ENCODE measurements around the gene SKAP2. TPM values are rescaled to one million over a fixed set of nuclear protein-coding genes. Genes with fewer than 3 reads are reported as not detected.

Gene SKAP2
- polyA plus RNA-seq, 1 of the 3 experiments (the other 2 are of a cell fraction), result 0.69 TPM

GRCh38 chr7:26659121-26659520 is 205.3 kb downstream of the SKAP2 start:
- TF ChIP-seq NFIC (IDR thresholded peaks at IDR 0.05; ENCODE audit: borderline replicate concordance) (no peak), USF2 (IDR thresholded peaks at IDR 0.05; ENCODE audit: borderline replicate concordance, low read depth, low read length) (no peak), CHD2 (IDR thresholded peaks at IDR 0.05; ENCODE audit: low read length, partially characterized antibody) (no peak), MAX (IDR thresholded peaks at IDR 0.05; ENCODE audit: low read depth) (no peak), REST (IDR thresholded peaks at IDR 0.05; ENCODE audit: low read depth, low read length) (no peak), IRF3 (IDR thresholded peaks at IDR 0.05; ENCODE audit: low read depth, low read length) (no peak), FOXJ3 (CRISPR knock-in tag; IDR thresholded peaks at IDR 0.05) (no peak), TCF12 (IDR thresholded peaks at IDR 0.05) (no peak), EZH2phosphoT487 (IDR thresholded peaks at IDR 0.05; ENCODE audit: borderline replicate concordance, low read depth) (no peak), RFX5 (IDR thresholded peaks at IDR 0.05; ENCODE audit: low read length) (no peak), FOSL2 (IDR thresholded peaks at IDR 0.05; ENCODE audit: borderline replicate concordance, low read depth) (no peak), FOXM1 (IDR thresholded peaks at IDR 0.05; ENCODE audit: low read depth) (no peak), NRF1 (IDR thresholded peaks at IDR 0.05; ENCODE audit: low read depth, low read length) (no peak), GATA2 (CRISPR knock-in tag; IDR thresholded peaks at IDR 0.05) (no peak), TEAD4 (IDR thresholded peaks at IDR 0.05; ENCODE audit: borderline replicate concordance, insufficient read depth) (no peak), RAD21 (IDR thresholded peaks at IDR 0.05; ENCODE audit: low read length) (no peak), ELF1 (IDR thresholded peaks at IDR 0.05) (no peak)
- Histone ChIP-seq H3K4me3 (ENCODE audit: low read depth in 2 of 2, low read length in 1 of 2) (no peak overlapping the region), H2AFZ (ENCODE audit: low read depth) (no peak overlapping the region), H3K9me2 (no peaks in the 10 kb centered on the region), H4K20me1 (ENCODE audit: insufficient read depth) (no peaks in the 10 kb centered on the region), H3K4me2 (no peak overlapping the region), H3K9ac (no peak overlapping the region), H3K9me3 (no peaks in the 10 kb centered on the region), H3K27me3 (ENCODE audit: insufficient read depth) (no peaks in the 10 kb centered on the region; the same call in 1 of the 2 replicates), H3K4me1 (ENCODE audit: control insufficient read depth in 1 of 2, insufficient read depth in 2 of 2, low read depth in 1 of 2, low read length in 1 of 2) (peaks cover 0 to 2% of the 10 kb centered on the region in 2 experiments; a peak in 1 of 4 replicates), H3K27ac (ENCODE audit: low read depth in 2 of 2, low read length in 1 of 2) (no peak overlapping the region), H3F3A (replicated peaks; ENCODE audit: insufficient read depth) (no peaks in the 10 kb centered on the region), H3K36me3 (replicated peaks in 1 of 2; ENCODE audit: control insufficient read depth in 1 of 2, insufficient read depth in 2 of 2, low read length in 1 of 2) (no peaks in the 10 kb centered on the region), H3K79me2 (ENCODE audit: insufficient read depth) (no peaks in the 10 kb centered on the region)
- ChIA-PET CTCF (interaction anchor here (0.7 to 16.0 kb wide), 10 partner anchors 7 to 767 kb away, joined by 3 to 716 read pairs (median 9); no protein-coding TSS in a partner anchor), POLR2A (no interaction called here)
- 43% methylated on average over 3 of the region's 3 CpGs for whole genome bisulfite sequencing (ENCODE audit: low lambda C conversion rate)
- no peak for DNase-seq
